Motor neuron (in vitro differentiated cells): ENCODE measurements around the gene ZNF391. TPM values are rescaled to one million over a fixed set of nuclear protein-coding genes. Genes with fewer than 3 reads are reported as not detected.
"Not testable (repeated sequence)": the region's sequence is repeated elsewhere in the genome, so short reads cannot be mapped to it uniquely, and the experiment has no call there.

Experiments used
- ATAC-seq, 8 experiments: fragments of 200-7000 bp; cut with Tn5 transposase; replicated peaks in 6 of 8; 2 replicates each; pipeline ENCODE4 v1.8.0; 2021; ENCODE audit warnings: mild to moderate bottlenecking in 8 of 8, moderate library complexity in 8 of 8
- H3K27ac ChIP-seq, 2 donors: fragments of 250-450 bp; sonication (Bioruptor Pico); 2 replicates each; pipeline ENCODE4 v1.9.0; 2021; ENCODE audit warnings: antibody characterized with exemption in 2 of 2, mild to moderate bottlenecking in 2 of 2, moderate library complexity in 1 of 2
- H3K4me1 ChIP-seq, 2 donors: fragments of 250-450 bp; sonication (Bioruptor Pico); replicated peaks in 1 of 2; 2 replicates each; pipeline ENCODE4 v1.6.1; 2021; ENCODE audit warnings: antibody characterized with exemption in 2 of 2, mild to moderate bottlenecking in 2 of 2, moderate library complexity in 1 of 2
- H3K4me3 ChIP-seq, 5 donors: fragments of 250-450 bp; sonication (Bioruptor Pico); 2 replicates each; pipeline ENCODE4 v1.9.0; 2021; ENCODE audit warnings: antibody characterized with exemption in 5 of 5, mild to moderate bottlenecking in 5 of 5, moderate library complexity in 4 of 5
- WGBS, 10 experiments: fragments of 450-650 bp; shearing (Covaris generic); methylation state at CpG; one replicate each; pipeline ENCODE4 v1.0.0; 2022; 5-methylcytosine and 5-hydroxymethylcytosine counted together
- in situ Hi-C, 9 experiments: fragments of 400-800 bp; cut with MboI; loops; one replicate each; pipeline ENCODE4 v1.15.0; 2021; ENCODE audit warnings: low sequenced_read_pairs in 9 of 9, low pct_unique_long_range_greater_than_20kb in 2 of 9; ENCODE audit not compliant: unreplicated experiment in 9 of 9
- total RNA-seq, 8 experiments: library from RNA; unstranded; fragments of 300-600 nt; gene quantifications; 2 replicates each; pipeline versions ENCODE4 v1.2.3 to v1.2.4, GENCODE V29; 2022

The ZNF391 gene
- total RNA-seq = 10 to 100 TPM in 1 of 8 experiments, 1 to 10 TPM in 6, under 1 TPM in 1; 0.20 to 12.7 (median 6.5) TPM

- WGBS, 10 experiments = 0 to 9% (median 0%) methylated on average over 3 to 32 of the region's 49 CpGs
- Histone ChIP-seq H3K4me3 (peak within 1 kb of the TSS; percentile 50 to 68 (median 54)), H3K4me1 (peaks cover 2 to 3% of the 10 kb centered on the region in 2 donors), H3K27ac (peak within 1 kb of the TSS; percentile 73 to 78)
- in situ Hi-C loops = no loop called here
- ATAC-seq = peak; percentile 95 to 98 (median 96)
Observed at GRCh38 chr6:27388293-27389197, at the start of gene ZNF391. TSS of gene ZNF391 (plus strand) at chr6:27388759. CDS start at chr6:27400371, 11,612 bp downstream.

DNA sequence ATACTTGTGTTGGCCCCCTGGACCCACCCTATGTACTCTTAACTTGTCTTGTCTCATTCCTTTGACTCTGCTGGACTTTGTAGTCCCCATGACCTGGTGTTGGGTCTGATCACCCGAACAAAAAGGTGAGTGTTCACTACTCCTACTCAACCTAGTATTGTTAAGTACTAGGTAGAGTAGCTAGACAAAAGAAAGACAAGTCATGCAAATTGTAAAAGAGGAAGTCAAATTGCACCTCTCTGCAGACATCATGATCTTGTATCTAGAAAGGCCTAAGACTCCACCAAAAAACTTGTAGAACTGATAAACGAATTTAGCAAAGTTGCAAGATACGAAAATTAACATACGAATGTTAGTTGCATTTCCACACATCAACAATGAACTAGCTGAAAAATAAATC is 35.7 kb upstream of the ZNF391 start:
- Histone ChIP-seq H3K4me1 (no peaks in the 10 kb centered on the region), H3K27ac (no peak overlapping the region), H3K4me3 (no peak overlapping the region)
- 0 to 73% (median 30%) methylated on average over 2 to 4 of the region's 4 CpGs; no CpG with 5 or more reads in 2 of the 10 experiments for WGBS, 10 experiments
- ATAC-seq = no peak
- in situ Hi-C loops = loop anchor here in 1 of 9 experiments (25.0 kb wide), 1 partner anchor 109 kb away; the partner anchor contains the start of gene ZNF184

DNA sequence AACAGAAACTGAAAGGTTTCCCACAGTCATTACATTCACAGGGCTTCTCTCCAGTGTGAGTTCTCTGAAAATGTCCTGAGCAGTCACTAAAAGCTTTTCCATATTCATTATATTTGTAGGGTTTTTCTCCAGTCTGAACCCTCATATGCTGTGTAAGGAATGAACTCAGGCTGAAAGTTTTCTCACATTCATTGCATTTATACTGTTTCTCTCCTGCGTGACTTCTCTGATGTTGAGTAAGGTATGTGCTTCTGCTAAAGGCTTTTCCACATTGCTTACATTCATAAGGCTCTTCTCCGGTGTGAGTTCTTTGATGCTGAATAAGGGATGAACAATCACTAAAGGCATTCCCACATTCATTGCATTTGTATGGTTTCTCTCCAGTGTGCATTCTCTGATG is 29.8 kb upstream of the ZNF391 start:
- Histone ChIP-seq H3K4me1 (no peaks in the 10 kb centered on the region), H3K27ac (no peak overlapping the region), H3K4me3 (no peak overlapping the region)
- ATAC-seq = no peak
- WGBS, 10 experiments = 0 to 100% (median 55%) methylated on average over 1 to 2 of the region's 2 CpGs
- in situ Hi-C loops = loop anchor here in 1 of 9 experiments (25.0 kb wide), 1 partner anchor 104 kb away; the partner anchor contains the start of gene ZNF184

DNA sequence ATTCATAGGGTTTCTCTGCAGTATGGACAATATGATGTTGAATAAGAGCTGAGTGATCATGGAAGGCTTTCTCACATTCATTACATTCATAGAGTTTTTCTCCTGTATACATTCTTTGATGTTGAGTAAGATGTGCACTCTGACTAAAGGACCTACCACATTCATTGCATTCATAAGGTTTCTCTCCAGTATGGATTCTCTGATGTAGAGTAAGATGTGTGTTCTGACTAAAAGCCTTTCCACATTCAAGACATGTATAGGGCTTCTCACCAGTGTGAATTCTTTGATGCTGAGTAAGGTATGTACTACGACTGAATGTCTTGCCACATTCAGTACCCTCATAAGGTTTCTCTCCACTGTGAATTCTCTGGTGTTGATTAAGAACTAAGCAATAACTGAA is 29.3 kb upstream of the ZNF391 start:
- H3K27ac ChIP-seq = no peak overlapping the region
- ATAC-seq = no peak
- in situ Hi-C loops = loop anchor here in 1 of 9 experiments (25.0 kb wide), 1 partner anchor 103 kb away; the partner anchor contains the start of gene ZNF184
- H3K4me3 ChIP-seq = no peak overlapping the region
- H3K4me1 ChIP-seq = no peaks in the 10 kb centered on the region
- WGBS, 10 experiments = 0 to 100% (median 60%) methylated on average over 1 of the region's 1 CpG; no CpG with 5 or more reads in 4 of the 10 experiments

DNA sequence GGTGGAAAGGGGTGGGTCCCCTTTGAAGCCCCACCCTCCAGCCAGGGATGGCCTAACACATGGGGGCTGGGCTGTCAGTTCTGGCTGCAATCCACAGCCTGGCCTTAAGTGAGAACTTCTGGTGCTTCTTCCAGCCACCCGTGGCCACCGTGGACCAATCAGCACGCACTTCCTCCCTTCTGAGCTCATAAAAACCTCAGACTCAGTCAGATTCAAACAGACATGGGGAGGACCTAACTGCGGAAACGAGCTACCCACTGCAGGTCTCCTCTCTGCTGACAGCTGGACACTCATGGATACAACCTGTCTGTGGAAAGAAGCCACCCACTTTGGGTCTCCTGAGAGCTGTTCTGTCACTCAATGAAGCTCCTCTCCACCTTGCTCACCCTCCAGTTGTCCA is 20.4 kb upstream of the ZNF391 start:
- in situ Hi-C loops = loop anchor here in 1 of 9 experiments (25.0 kb wide), 1 partner anchor 94 kb away; the partner anchor contains the start of gene ZNF184
- Histone ChIP-seq H3K4me1 (no peaks in the 10 kb centered on the region), H3K27ac (no peak overlapping the region), H3K4me3 (no peak overlapping the region)
- WGBS, 10 experiments = 24 to 84% (median 53%) methylated on average over 3 to 5 of the region's 5 CpGs; no CpG with 5 or more reads in 6 of the 10 experiments
- no peak for ATAC-seq

- no peak overlapping the region for H3K27ac ChIP-seq
- H3K4me1 ChIP-seq = peaks cover 2 to 4% of the 10 kb centered on the region in 2 donors
- WGBS, 10 experiments = 11 to 100% (median 66%) methylated on average over 3 to 4 of the region's 4 CpGs; no CpG with 5 or more reads in 4 of the 10 experiments
- in situ Hi-C loops = loop anchor here in 1 of 9 experiments (25.0 kb wide), 1 partner anchor 92 kb away; the partner anchor contains the start of gene ZNF184
- no peak for ATAC-seq
- no peak overlapping the region for H3K4me3 ChIP-seq
Observed at GRCh38 chr6:27370391-27370790, 18.2 kb upstream of the ZNF391 start.

DNA sequence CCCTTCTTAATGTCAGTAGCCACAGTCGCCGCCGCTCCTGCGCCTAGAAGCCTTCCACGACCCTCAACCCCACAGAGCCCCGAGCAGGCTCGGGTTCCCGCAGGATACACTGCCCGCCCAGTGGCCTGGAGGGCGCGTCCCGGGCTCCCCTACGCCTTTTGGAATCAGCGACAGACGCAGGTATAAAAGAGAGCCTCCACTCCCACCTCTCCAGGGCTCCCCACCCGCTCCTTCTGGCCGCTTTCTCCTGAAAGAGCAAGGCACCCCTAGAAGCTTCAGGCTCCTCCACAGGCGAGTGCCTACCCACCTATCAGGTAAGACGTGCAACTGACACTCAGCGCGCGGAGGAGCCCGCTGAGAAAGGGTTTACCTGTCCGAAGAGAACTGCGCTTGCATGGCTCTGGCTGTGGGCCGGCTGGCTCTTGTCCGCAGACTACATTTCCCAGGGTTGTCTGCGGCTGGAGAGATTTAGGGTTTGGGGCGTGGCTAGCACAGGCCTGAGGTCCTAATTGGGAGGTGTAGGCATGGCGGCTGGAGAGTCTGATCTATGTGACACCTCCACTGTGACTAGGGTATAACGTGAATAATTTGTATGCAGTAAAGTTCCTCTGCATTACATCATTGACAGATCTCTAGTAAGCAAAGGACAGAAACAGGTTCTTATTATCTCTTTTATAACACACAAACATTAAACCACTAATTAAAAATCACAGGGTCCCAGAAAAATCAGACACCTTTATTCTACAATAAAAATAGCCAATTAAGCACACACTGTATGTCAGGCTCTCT is 13.5 kb upstream of the ZNF391 start:
- peak; percentile 44 to 100 (median 99) for ATAC-seq
- Histone ChIP-seq H3K27ac (no peak overlapping the region), H3K4me3 (peak overlapping the region; percentile 44 to 71 (median 57)), H3K4me1 (peaks cover 4 to 5% of the 10 kb centered on the region in 2 donors)
- WGBS, 10 experiments = 0 to 20% (median 0%) methylated on average over 1 to 12 of the region's 31 CpGs; no CpG with 5 or more reads in 2 of the 10 experiments
- in situ Hi-C loops = loop anchor here in 1 of 9 experiments (25.0 kb wide), 1 partner anchor 87 kb away; the partner anchor contains the start of gene ZNF184

GRCh38 chr6:27375613-27376079 is 12.9 kb upstream of the ZNF391 start:
- peak overlapping the region in 3 of 5 donors; percentile 44 to 70 (median 52) for H3K4me3 ChIP-seq
- 5 to 75% (median 39%) methylated on average over 1 to 6 of the region's 7 CpGs for WGBS, 10 experiments
- ATAC-seq = peak in 3 of 8 experiments; percentile 0 to 27 (median 2)
- peaks cover 4 to 5% of the 10 kb centered on the region in 2 donors for H3K4me1 ChIP-seq
- in situ Hi-C loops = no loop called here
- H3K27ac ChIP-seq = no peak overlapping the region

GRCh38 chr6:27378406-27378805 is 10.2 kb upstream of the ZNF391 start:
- ATAC-seq, H3K4me1 ChIP-seq, in situ Hi-C loops, H3K4me3 ChIP-seq, H3K27ac ChIP-seq: not testable (repeated sequence)
- WGBS, 10 experiments = 47 to 100% (median 68%) methylated on average over 2 to 3 of the region's 4 CpGs; no CpG with 5 or more reads in 6 of the 10 experiments

- ATAC-seq, H3K27ac ChIP-seq, H3K4me1 ChIP-seq, H3K4me3 ChIP-seq, in situ Hi-C loops: not testable (repeated sequence)
- no CpG with 5 or more reads among the region's 30 CpGs for whole genome bisulfite sequencing, 10 experiments
Observed at GRCh38 chr6:27381001-27381400, 7.6 kb upstream of the ZNF391 start.

GRCh38 chr6:27383011-27383410 is 5.5 kb upstream of the ZNF391 start:
- ATAC-seq = no peak
- 11 to 89% (median 62%) methylated on average over 1 to 4 of the region's 4 CpGs; no CpG with 5 or more reads in 1 of the 10 experiments for WGBS, 10 experiments
- in situ Hi-C loops = no loop called here

GRCh38 chr6:27383481-27383880 is 5.1 kb upstream of the ZNF391 start:
- no peaks in the 10 kb centered on the region for H3K4me1 ChIP-seq
- in situ Hi-C loops = no loop called here
- no peak overlapping the region for H3K27ac ChIP-seq
- whole genome bisulfite sequencing, 10 experiments = 0 to 67% (median 33%) methylated on average over 1 of the region's 1 CpG
- H3K4me3 ChIP-seq = no peak overlapping the region
- no peak for ATAC-seq

More at GRCh38 chr6:27383011-27383410, 5.5 kb upstream of the ZNF391 start:
- Histone ChIP-seq H3K27ac (no peak overlapping the region), H3K4me1 (no peaks in the 10 kb centered on the region), H3K4me3 (no peak overlapping the region)
